Adipocyte (in vitro differentiated cells): ENCODE results near the gene NR1D1.
A peak's percentile ranks its signal among the peaks of the same experiment; 100 is the strongest.

ENCODE experiments used
- DNase-seq: peaks from one replicate; pipeline ENCODE4 v3.0.0-alpha.2; 2015; ENCODE audit warnings: low read depth
- H3K27me3 ChIP-seq: replicated peaks from 2 replicates; pipeline ENCODE4 v1.7.0; 2013; ENCODE audit warnings: mild to moderate bottlenecking, low read length, moderate library complexity; ENCODE audit not compliant: control insufficient read depth, insufficient read depth
- H3K36me3 ChIP-seq: 2 replicates; pipeline ENCODE4 v1.7.0; 2013; ENCODE audit warnings: low read length, mild to moderate bottlenecking, moderate library complexity; ENCODE audit not compliant: control insufficient read depth, insufficient read depth, severe bottlenecking
- H3K4me1 ChIP-seq: 2 replicates; pipeline ENCODE4 v1.7.0; 2013; ENCODE audit warnings: mild to moderate bottlenecking, low read length, moderate library complexity; ENCODE audit not compliant: control insufficient read depth, insufficient read depth
- H3K4me3 ChIP-seq: 2 replicates; pipeline ENCODE4 v1.7.0; 2013; ENCODE audit warnings: mild to moderate bottlenecking, low read length, moderate library complexity
- H3K9ac ChIP-seq: 2 replicates; pipeline ENCODE4 v1.7.0; 2013; ENCODE audit warnings: mild to moderate bottlenecking, low read length, moderate library complexity
- H3K9me3 ChIP-seq: 2 replicates; pipeline ENCODE4 v1.7.0; 2013; ENCODE audit warnings: mild to moderate bottlenecking, low read length, moderate library complexity; ENCODE audit not compliant: control insufficient read depth

NR1D1 gene

DNA sequence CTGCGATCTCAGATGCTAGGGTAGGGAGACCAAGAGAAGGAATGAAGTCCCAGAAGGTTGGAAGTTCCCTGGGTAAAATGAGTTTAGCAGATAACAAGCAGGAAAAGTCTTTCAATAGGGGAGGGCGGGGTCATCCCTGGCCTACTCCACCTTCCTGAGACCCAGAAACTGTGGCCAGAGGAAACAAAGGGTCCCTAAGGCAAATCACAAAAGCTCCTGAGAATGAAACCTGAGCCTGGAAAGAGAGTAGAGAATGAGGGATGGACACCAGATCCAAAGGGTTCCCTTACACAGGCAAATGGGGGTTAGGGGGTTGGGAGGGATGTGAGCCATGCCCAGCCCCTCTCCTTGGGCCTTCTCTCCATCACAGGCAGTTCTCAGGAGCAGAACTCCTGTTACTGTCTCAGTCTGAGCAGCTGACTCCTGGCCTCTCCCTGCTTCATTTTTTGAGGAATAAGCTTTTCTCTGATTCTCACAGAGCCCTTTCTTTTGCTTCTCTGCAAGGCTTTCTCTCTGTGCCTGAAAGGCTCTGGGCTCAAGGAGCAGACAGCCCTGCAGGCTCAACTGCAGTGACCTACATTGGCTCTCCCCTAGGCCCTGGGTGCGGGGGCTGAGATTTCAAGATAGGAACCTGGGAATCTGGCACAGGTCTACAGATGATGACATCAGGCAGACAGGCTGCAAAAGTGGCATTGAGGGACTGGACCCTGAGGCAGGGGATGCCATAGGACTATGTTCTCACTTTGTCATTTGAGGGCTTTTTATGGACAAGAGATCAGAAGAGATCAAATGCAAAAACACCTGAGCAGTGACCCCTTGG, 9.8 kb upstream of the NR1D1 start:
- H3K27me3 ChIP-seq: no peaks in the 10 kb centered on the region
- peak overlapping the region; percentile 84 for H3K9ac ChIP-seq
- H3K4me3 ChIP-seq: peak overlapping the region; percentile 10
- no peak for DNase-seq
- no peaks in the 10 kb centered on the region for H3K36me3 ChIP-seq
- H3K9me3 ChIP-seq: no peaks in the 10 kb centered on the region
- peaks cover 77% of the 10 kb centered on the region for H3K4me1 ChIP-seq

DNA sequence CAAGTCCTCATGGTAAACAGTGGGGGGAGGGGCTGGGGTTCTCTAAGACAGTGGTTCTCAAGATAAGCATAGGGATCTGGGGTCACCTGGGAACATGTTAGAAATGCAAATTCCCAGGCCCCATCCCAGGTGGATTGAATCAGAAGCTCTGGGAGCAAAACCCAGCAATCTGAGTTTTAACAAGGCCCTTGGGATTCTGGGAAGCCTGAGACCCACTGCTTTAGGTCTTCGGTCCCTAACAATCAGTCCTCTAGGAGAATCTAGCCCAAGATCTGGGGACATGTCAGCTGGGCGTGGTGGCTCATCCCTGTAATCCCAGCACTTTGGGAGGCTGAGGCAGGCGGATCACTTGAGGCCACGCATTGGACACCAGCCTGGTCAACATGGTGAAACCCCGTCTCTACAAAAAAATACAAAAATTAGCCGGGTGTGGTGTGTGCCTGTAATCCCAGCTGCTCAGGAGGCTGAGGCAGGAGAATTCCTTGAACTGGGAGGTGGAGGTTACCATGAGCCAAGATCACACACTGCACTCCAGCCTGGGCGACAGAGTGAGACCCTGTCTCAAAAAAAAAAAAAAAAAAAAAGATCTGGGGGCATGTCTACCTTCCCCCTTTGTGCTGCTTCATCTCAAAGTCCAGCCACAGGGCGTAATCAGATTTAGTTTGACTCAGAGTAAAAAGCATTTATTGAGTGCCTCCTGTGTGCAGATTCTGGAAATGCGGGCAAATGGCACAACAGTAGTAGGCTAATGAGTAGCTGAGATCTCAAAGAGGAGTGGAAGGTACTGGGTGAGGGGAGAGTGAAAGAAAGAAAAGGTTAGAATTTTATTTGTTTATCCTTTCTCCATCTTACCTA, 8.8 kb upstream of the NR1D1 start:
- no peaks in the 10 kb centered on the region for H3K27me3 ChIP-seq
- no peaks in the 10 kb centered on the region for H3K9me3 ChIP-seq
- H3K4me1 ChIP-seq: peaks cover 79% of the 10 kb centered on the region
- no peak for DNase-seq
- peak overlapping the region; percentile 68 for H3K9ac ChIP-seq
- H3K36me3 ChIP-seq: no peaks in the 10 kb centered on the region
- no peak overlapping the region for H3K4me3 ChIP-seq

GRCh38 chr17:40107522-40108174, 7.3 kb upstream of the NR1D1 start:
- peaks cover 77% of the 10 kb centered on the region for H3K4me1 ChIP-seq
- H3K9ac ChIP-seq: peak overlapping the region; percentile 81
- H3K36me3 ChIP-seq: no peaks in the 10 kb centered on the region
- peak overlapping the region; percentile 38 for H3K4me3 ChIP-seq
- no peak for DNase-seq
- H3K9me3 ChIP-seq: no peaks in the 10 kb centered on the region
- H3K27me3 ChIP-seq: no peaks in the 10 kb centered on the region

DNA sequence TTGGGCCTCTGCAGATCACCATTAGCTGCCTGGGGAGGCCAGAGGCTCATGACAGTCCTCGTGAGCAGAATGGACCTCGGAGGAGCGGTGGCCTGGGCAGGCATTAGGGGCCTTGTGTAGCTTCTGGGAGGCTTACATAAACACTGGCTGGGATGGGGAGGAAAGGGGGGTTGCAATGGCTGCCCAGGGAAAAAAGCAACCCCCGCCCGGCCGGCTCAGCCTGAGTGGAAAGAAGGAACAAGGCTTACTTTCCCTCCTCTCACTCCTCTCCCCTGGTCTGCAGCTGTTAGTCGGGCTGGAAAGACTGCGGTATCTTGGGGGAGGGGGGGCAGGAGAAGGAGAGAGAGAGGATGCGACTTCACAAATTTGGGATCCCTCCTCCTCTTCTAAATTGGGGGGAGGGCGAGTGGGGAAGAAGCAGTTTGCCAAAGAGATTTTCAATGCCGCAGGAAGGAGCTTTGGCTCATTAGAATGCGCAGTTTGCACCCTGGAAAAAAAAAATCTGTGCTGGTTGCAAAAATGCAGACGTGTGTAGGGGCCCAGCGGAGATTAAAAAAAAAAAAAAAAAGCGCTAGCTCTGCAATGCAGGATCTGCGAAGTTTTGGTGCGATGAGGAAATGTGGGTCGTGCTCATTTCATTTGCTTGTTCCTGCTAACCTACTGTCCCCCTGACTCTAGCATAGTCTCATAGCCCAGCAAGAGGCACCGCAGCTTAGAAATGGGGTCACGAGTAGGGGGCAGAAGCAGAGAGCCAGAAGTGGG, 6.6 kb upstream of the NR1D1 start:
- no peaks in the 10 kb centered on the region for H3K9me3 ChIP-seq
- peak overlapping the region; percentile 81 for H3K9ac ChIP-seq
- peak overlapping the region; percentile 8 for H3K4me3 ChIP-seq
- DNase-seq: no peak
- H3K27me3 ChIP-seq: no peaks in the 10 kb centered on the region
- H3K36me3 ChIP-seq: no peaks in the 10 kb centered on the region
- H3K4me1 ChIP-seq: peaks cover 72% of the 10 kb centered on the region

DNA sequence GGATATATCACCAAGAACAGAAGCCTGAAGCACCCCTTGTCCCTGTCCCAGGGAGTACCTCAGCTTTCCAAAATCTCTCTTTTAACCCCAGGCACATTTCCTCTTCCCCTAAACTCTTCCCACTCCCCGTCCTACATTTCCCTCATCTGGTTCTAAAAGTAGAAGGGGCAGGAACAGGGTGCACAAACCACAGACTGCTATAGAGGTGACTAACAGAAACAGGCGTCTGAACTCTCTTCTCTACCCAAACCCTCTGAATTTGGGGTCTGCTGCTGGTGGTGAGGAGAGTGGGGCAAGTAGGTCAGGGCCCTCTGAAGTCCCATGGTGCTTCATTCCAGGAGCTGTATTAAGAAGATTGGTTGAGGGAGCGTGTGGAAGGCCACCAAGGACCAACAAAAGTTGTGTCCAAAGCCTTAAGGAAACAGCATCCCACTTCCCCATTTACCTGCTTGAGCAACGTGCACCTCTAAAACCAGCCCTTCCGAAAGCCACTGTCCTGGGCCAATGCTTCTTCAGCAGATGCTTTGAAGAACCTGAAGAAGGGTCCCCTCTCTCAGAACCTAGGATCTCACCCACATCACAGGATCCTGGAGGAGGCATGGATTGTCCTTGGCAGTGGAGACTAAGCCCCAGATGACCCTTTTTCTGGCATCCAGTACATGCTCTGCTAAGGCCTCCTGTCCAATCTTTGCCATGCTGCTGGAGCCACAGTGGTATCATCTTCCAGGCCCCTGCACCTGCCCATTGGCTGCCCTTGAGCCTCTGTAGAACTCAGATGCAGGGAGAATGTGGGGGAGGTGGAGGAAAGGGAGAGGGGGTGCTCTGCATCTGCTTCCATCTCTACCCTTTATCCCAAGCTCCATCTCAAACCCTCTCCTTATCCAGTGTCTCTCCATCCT, 5.7 kb upstream of the NR1D1 start:
- Histone ChIP-seq H3K36me3 (no peaks in the 10 kb centered on the region), H3K27me3 (no peaks in the 10 kb centered on the region), H3K4me1 (peaks cover 72% of the 10 kb centered on the region), H3K9ac (peak overlapping the region; percentile 81), H3K9me3 (no peaks in the 10 kb centered on the region), H3K4me3 (no peak overlapping the region)
- DNase-seq: no peak

DNA sequence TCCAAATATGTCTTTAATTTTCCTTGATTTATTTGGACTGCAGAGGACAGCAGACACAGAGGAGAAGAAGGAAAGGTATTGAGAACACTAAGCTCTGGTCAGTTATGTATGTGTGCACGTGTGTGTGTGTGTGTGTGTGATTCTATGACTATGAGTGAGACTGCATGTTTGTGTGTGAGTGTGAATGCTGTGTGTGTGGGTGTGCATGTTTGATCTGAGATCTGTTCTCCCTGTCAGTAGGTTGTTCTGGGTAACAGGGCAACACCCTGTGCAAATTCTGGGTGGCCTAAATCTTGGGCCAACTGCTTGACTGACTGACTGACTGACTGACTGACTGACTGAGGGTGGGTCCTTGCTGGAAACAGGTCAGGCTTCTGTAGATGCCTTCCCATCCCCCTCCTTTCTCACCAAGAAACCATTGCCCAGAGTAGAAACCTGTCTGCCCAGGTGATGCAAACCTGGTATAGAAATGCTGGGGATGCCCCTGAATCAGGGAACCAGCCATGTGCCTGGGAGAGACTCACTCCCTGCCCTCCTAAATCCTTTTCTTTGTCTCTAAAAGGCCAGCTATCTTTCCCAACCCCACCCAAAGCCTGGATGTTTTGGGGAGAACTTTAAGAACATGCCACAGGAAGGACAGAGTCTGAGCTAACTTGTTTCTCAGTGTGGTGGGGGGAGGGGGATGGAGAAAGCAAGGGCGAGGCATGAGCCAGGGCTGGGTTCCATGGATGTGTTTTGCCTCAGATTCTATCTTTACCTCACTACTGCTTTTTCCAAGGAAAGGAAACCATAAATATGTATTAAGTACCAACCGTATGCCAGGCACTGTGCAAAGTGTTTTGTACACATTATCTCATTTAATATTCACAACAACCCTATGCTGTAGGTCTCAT, 4.5 kb upstream of the NR1D1 start:
- no peak overlapping the region for H3K9ac ChIP-seq
- H3K4me3 ChIP-seq: no peak overlapping the region
- DNase-seq: no peak
- H3K36me3 ChIP-seq: no peaks in the 10 kb centered on the region
- H3K4me1 ChIP-seq: peaks cover 63% of the 10 kb centered on the region
- no peaks in the 10 kb centered on the region for H3K9me3 ChIP-seq
- H3K27me3 ChIP-seq: no peaks in the 10 kb centered on the region

GRCh38 chr17:40103688-40104087, 3.3 kb upstream of the NR1D1 start:
- Histone ChIP-seq H3K9ac (no peak overlapping the region), H3K4me1 (peaks cover 59% of the 10 kb centered on the region), H3K27me3 (no peaks in the 10 kb centered on the region), H3K9me3 (no peaks in the 10 kb centered on the region), H3K4me3 (no peak overlapping the region), H3K36me3 (no peaks in the 10 kb centered on the region)
- DNase-seq: no peak

DNA sequence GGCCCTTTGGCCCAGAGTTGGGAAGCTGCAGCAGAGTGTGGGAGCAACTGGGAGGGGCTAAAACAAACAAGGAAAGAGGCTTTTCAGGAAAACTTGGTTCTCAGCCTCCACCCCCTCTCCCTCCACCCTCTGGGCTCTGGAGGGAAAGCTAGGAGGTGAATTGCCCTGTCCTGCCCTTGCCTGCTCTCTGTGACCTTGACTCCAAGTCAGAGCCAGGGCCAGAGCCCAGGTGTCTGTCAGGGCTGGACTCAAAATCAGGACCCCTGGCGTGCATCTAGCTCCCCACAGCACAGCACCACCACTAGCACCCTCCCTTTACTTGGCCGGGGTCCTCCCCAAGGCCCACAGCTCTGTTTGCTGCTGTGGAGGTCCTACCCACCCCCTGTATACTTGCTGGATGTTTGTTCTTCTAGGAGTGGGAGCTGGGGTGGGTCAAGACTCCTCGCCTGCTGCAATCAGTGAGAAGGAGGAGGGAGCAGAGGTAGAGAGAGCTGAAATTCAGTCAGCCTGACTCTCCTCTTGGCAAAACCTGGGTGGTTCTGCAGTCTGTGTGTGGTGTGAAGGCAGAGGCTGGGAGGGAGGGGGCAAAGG, 2.8 kb upstream of the NR1D1 start:
- H3K27me3 ChIP-seq: no peaks in the 10 kb centered on the region
- peaks cover 60% of the 10 kb centered on the region for H3K4me1 ChIP-seq
- no peaks in the 10 kb centered on the region for H3K36me3 ChIP-seq
- H3K9me3 ChIP-seq: no peaks in the 10 kb centered on the region
- H3K9ac ChIP-seq: no peak overlapping the region
- DNase-seq: no peak
- no peak overlapping the region for H3K4me3 ChIP-seq

GRCh38 chr17:40101367-40102210, 1.2 kb upstream of the NR1D1 start:
- H3K9me3 ChIP-seq: no peaks in the 10 kb centered on the region
- H3K4me1 ChIP-seq: peaks cover 60% of the 10 kb centered on the region
- H3K9ac ChIP-seq: peak overlapping the region; percentile 81
- peaks cover 8% of the 10 kb centered on the region for H3K36me3 ChIP-seq
- H3K27me3 ChIP-seq: no peaks in the 10 kb centered on the region
- no peak for DNase-seq
- H3K4me3 ChIP-seq: peak overlapping the region; percentile 99
